Keratinocyte (primary cell): ENCODE results near the gene CRLF1. TPM values are rescaled to one million over a fixed set of nuclear protein-coding genes. Genes with fewer than 3 reads are reported as not detected.
A peak's percentile ranks its signal among the peaks of the same experiment; 100 is the strongest.

ENCODE experiments used
- DNase-seq: peaks from one replicate; pipeline ENCODE4 v3.0.0-alpha.2; 2011; ENCODE audit warnings: low read depth, missing footprints, low spot score
- FAIRE-seq: peaks from 2 replicates; lab custom pipeline; 2011; peaks lifted over from hg19 to GRCh38; lab: Jason Lieb, UNC
- H2AFZ ChIP-seq: 2 replicates; pipeline ENCODE4 v1.6.0; 2012; ENCODE audit warnings: low read length, control low read depth, inconsistent platforms; ENCODE audit not compliant: control insufficient read depth
- H3K27ac ChIP-seq: 2 replicates; pipeline ENCODE4 v1.5.1; 2011; ENCODE audit warnings: low read length; ENCODE audit not compliant: control insufficient read depth, insufficient read depth
- H3K27me3 ChIP-seq: 3 replicates; pipeline ENCODE4 v1.6.0; 2011; ENCODE audit warnings: low read length; ENCODE audit not compliant: control insufficient read depth, insufficient read depth; ENCODE audit errors: extremely low read depth
- H3K36me3 ChIP-seq, 2 experiments: 2 replicates in 1 of 2; 3 replicates in 1 of 2; pipeline ENCODE4 v1.5.1; 2011; ENCODE audit warnings: low read length in 2 of 2, mild to moderate bottlenecking in 1 of 2; ENCODE audit not compliant: control insufficient read depth in 2 of 2, insufficient read depth in 2 of 2; ENCODE audit errors: extremely low read depth in 1 of 2
- H3K4me1 ChIP-seq: 3 replicates; pipeline ENCODE4 v1.5.1; 2011; ENCODE audit warnings: low read length; ENCODE audit not compliant: control insufficient read depth, insufficient read depth; ENCODE audit errors: extremely low read depth
- H3K4me2 ChIP-seq: 3 replicates; pipeline ENCODE4 v1.6.0; 2011; ENCODE audit warnings: low read depth, low read length; ENCODE audit not compliant: control insufficient read depth, insufficient read depth; ENCODE audit errors: extremely low read depth
- H3K4me3 ChIP-seq, 3 experiments: fragments of 200-600 bp in 1 of 3; sonication (generic) in 1 of 3; 2 replicates in 2 of 3; 3 replicates in 1 of 3; pipeline ENCODE4 v1.5.1; 2011 to 2016; ENCODE audit warnings: low read length in 3 of 3, mild to moderate bottlenecking in 3 of 3, control low read depth in 2 of 3, inconsistent platforms in 1 of 3, low read depth in 1 of 3, mixed read lengths in 1 of 3, mixed run types in 1 of 3, moderate library complexity in 1 of 3; ENCODE audit not compliant: control insufficient read depth in 2 of 3, insufficient read depth in 2 of 3; ENCODE audit errors: extremely low read depth in 1 of 3
- H3K79me2 ChIP-seq: 2 replicates; pipeline ENCODE4 v1.6.0; 2012; ENCODE audit warnings: low read length; ENCODE audit not compliant: control insufficient read depth, insufficient read depth
- H3K9ac ChIP-seq: 3 replicates; pipeline ENCODE4 v1.6.0; 2011; ENCODE audit warnings: low read length; ENCODE audit not compliant: control insufficient read depth, insufficient read depth; ENCODE audit errors: extremely low read depth
- H3K9me1 ChIP-seq: 3 replicates; pipeline ENCODE4 v1.6.0; 2011; ENCODE audit warnings: low read length; ENCODE audit not compliant: control insufficient read depth, insufficient read depth; ENCODE audit errors: extremely low read depth
- H3K9me3 ChIP-seq: 2 replicates; pipeline ENCODE4 v1.5.1; 2012; ENCODE audit warnings: low read depth, low read length; ENCODE audit not compliant: control insufficient read depth
- H4K20me1 ChIP-seq: 3 replicates; pipeline ENCODE4 v1.6.0; 2011; ENCODE audit warnings: low read length; ENCODE audit not compliant: control insufficient read depth, insufficient read depth; ENCODE audit errors: extremely low read depth
- CTCF ChIP-seq, 3 experiments: IDR thresholded peaks in 1 of 3; conservative IDR thresholded peaks in 1 of 3; optimal IDR thresholded peaks in 1 of 3; 2 replicates in 2 of 3; 3 replicates in 1 of 3; pipeline versions ENCODE3 to v1.5.1; 2011; ENCODE audit warnings: low read length in 3 of 3, mild to moderate bottlenecking in 3 of 3, moderate library complexity in 2 of 3, control low read depth in 1 of 3, inconsistent platforms in 1 of 3; ENCODE audit not compliant: insufficient read depth in 2 of 3; ENCODE audit errors: extremely low read depth in 1 of 3
- EZH2 ChIP-seq: IDR thresholded peaks from one replicate; pipeline ENCODE4 v1.6.1; 2012; ENCODE audit warnings: inconsistent platforms, mild to moderate bottlenecking, low read length, moderate library complexity
- dilution Hi-C: fragments of 300-500 bp; cut with MboI; formaldehyde crosslinking; loops from one replicate; pipeline ENCODE4 v1.7.0; 2020; ENCODE audit warnings: low sequenced_read_pairs; ENCODE audit not compliant: extremely low pct_ligation_motif_present
- polyA plus RNA-seq, 5 experiments: library from polyadenylated mRNA; depleted of rRNA in 3 of 5; stranded (reverse) in 3 of 5; stranded (forward) in 1 of 5; unstranded in 1 of 5; fragments of >200 nt; gene quantifications; 1 replicate in 1 of 5; 2 replicates in 3 of 5; 3 replicates in 1 of 5; pipeline versions ENCODE4 v1.2.1 to v1.2.3, GENCODE V29; 2011 to 2012; ENCODE audit warnings: missing spikeins in 2 of 5, low read depth in 1 of 5, low replicate concordance in 1 of 5

CRLF1 gene
- polyA plus RNA-seq, 1 donor (not counting 4 experiments of a cell fraction or from before 2014, with no cell fraction given), result 0.20 TPM

- TF ChIP-seq EZH2, result no peak
- no peak for TF ChIP-seq CTCF (optimal IDR thresholded peaks at IDR 0.05 in 1 of 3, IDR thresholded peaks at IDR 0.05 in 1 of 3, conservative IDR thresholded peaks at IDR 0.05 in 1 of 3; ENCODE audit: extremely low read depth in 1 of 3, insufficient read depth in 2 of 3, low read length in 3 of 3)
- Histone ChIP-seq H3K27ac (no peak overlapping the region), H3K4me3 (no peak overlapping the region), H3K4me1 (peaks cover 19% of the 10 kb centered on the region), H3K9ac (no peak overlapping the region), H2AFZ (no peak overlapping the region), H3K27me3 (no peaks in the 10 kb centered on the region), H3K9me1 (no peaks in the 10 kb centered on the region), H3K79me2 (no peaks in the 10 kb centered on the region), H4K20me1 (no peaks in the 10 kb centered on the region), H3K9me3 (no peaks in the 10 kb centered on the region), H3K36me3 (no peaks in the 10 kb centered on the region), H3K4me2 (no peak overlapping the region)
- no peak for DNase-seq
- FAIRE-seq, result peak; percentile 52
- dilution Hi-C loops, result no loop called here
Measured at GRCh38 chr19:18634612-18635297, 28.2 kb upstream of the CRLF1 start.

GRCh38 chr19:18633321-18633720, 26.7 kb upstream of the CRLF1 start:
- Histone ChIP-seq H3K27ac (no peak overlapping the region), H3K9me1 (no peaks in the 10 kb centered on the region), H3K4me2 (no peak overlapping the region), H4K20me1 (no peaks in the 10 kb centered on the region), H3K27me3 (no peaks in the 10 kb centered on the region), H3K4me1 (peaks cover 19% of the 10 kb centered on the region), H3K4me3 (no peak overlapping the region), H2AFZ (no peak overlapping the region), H3K79me2 (no peaks in the 10 kb centered on the region), H3K9me3 (no peaks in the 10 kb centered on the region), H3K36me3 (no peaks in the 10 kb centered on the region), H3K9ac (no peak overlapping the region)
- DNase-seq (no peak), FAIRE-seq (no peak)
- dilution Hi-C loops, result no loop called here
- TF ChIP-seq EZH2, result no peak
- TF ChIP-seq CTCF (optimal IDR thresholded peaks at IDR 0.05 in 1 of 3, IDR thresholded peaks at IDR 0.05 in 1 of 3, conservative IDR thresholded peaks at IDR 0.05 in 1 of 3; ENCODE audit: extremely low read depth in 1 of 3, insufficient read depth in 2 of 3, low read length in 3 of 3), result no peak
